ENCODE data around the gene SCYGR7. TPM values are rescaled to one million over a fixed set of nuclear protein-coding genes. Genes with fewer than 3 reads are reported as not detected.
"Not testable (repeated sequence)": the region's sequence is repeated elsewhere in the genome, so short reads cannot be mapped to it uniquely, and the experiment has no call there.

SCYGR7 gene
- total and polyA plus RNA-seq, 4 donors, result not detected

DNA sequence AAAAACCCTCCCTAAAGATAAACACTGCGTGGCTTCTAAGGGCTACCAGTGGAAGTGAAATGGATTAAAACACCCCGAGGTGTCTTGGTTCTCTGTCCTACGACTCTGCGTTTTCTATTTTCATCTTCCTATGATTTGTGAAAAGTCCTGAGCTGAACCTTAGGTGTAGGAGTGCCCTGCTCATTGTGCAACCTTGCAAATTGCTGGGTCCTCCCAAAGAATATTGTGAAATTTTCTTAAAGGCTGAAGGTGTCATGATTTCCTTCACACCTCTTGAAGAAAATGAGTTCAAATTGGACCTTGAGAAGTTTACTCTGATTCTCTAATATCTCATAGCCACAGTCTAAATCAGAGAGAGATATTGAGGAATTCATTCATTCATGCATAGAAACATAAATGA, 8.5 kb upstream of the SCYGR7 start:
- Histone ChIP-seq H3K27ac (ENCODE audit: low read depth in 1 of 2, low read length in 2 of 2) (no peak overlapping the region), H3K4me1 (ENCODE audit: control insufficient read depth in 4 of 4, insufficient read depth in 4 of 4, low read length in 3 of 4) (peaks cover 6 to 21% (median 6%) of the 10 kb centered on the region in 4 donors), H3K9ac (ENCODE audit: low read depth in 1 of 2, low read length in 2 of 2) (no peak overlapping the region), H3K4me3 (ENCODE audit: low read depth in 1 of 3, low read length in 3 of 3) (no peak overlapping the region), H3K27me3 (ENCODE audit: control insufficient read depth in 4 of 4, insufficient read depth in 4 of 4, low read length in 3 of 4) (no peaks in the 10 kb centered on the region), H3K36me3 (ENCODE audit: control insufficient read depth in 4 of 4, insufficient read depth in 3 of 4, low read depth in 1 of 4, low read length in 3 of 4) (no peaks in the 10 kb centered on the region), H3K9me3 (ENCODE audit: control insufficient read depth in 4 of 4, low read length in 3 of 4) (no peaks in the 10 kb centered on the region)
- WGBS, result 95% methylated on average over 4 of the region's 4 CpGs
- DNase-seq (ENCODE audit: low spot score), result no peak
- TF ChIP-seq, protein P1, sequence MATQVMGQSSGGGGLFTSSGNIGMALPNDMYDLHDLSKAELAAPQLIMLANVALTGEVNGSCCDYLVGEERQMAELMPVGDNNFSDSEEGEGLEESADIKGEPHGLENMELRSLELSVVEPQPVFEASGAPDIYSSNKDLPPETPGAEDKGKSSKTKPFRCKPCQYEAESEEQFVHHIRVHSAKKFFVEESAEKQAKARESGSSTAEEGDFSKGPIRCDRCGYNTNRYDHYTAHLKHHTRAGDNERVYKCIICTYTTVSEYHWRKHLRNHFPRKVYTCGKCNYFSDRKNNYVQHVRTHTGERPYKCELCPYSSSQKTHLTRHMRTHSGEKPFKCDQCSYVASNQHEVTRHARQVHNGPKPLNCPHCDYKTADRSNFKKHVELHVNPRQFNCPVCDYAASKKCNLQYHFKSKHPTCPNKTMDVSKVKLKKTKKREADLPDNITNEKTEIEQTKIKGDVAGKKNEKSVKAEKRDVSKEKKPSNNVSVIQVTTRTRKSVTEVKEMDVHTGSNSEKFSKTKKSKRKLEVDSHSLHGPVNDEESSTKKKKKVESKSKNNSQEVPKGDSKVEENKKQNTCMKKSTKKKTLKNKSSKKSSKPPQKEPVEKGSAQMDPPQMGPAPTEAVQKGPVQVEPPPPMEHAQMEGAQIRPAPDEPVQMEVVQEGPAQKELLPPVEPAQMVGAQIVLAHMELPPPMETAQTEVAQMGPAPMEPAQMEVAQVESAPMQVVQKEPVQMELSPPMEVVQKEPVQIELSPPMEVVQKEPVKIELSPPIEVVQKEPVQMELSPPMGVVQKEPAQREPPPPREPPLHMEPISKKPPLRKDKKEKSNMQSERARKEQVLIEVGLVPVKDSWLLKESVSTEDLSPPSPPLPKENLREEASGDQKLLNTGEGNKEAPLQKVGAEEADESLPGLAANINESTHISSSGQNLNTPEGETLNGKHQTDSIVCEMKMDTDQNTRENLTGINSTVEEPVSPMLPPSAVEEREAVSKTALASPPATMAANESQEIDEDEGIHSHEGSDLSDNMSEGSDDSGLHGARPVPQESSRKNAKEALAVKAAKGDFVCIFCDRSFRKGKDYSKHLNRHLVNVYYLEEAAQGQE (IDR thresholded peaks at IDR 0.05), result no peak
- TF ChIP-seq NR2F2 (IDR thresholded peaks at IDR 0.05), result no peak
- TF ChIP-seq SP1 (IDR thresholded peaks at IDR 0.05), result no peak
- TF ChIP-seq, protein P2, sequence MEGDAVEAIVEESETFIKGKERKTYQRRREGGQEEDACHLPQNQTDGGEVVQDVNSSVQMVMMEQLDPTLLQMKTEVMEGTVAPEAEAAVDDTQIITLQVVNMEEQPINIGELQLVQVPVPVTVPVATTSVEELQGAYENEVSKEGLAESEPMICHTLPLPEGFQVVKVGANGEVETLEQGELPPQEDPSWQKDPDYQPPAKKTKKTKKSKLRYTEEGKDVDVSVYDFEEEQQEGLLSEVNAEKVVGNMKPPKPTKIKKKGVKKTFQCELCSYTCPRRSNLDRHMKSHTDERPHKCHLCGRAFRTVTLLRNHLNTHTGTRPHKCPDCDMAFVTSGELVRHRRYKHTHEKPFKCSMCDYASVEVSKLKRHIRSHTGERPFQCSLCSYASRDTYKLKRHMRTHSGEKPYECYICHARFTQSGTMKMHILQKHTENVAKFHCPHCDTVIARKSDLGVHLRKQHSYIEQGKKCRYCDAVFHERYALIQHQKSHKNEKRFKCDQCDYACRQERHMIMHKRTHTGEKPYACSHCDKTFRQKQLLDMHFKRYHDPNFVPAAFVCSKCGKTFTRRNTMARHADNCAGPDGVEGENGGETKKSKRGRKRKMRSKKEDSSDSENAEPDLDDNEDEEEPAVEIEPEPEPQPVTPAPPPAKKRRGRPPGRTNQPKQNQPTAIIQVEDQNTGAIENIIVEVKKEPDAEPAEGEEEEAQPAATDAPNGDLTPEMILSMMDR (IDR thresholded peaks at IDR 0.05; ENCODE audit: low read depth, low read length, missing input control), result no peak
- TF ChIP-seq, protein P3, sequence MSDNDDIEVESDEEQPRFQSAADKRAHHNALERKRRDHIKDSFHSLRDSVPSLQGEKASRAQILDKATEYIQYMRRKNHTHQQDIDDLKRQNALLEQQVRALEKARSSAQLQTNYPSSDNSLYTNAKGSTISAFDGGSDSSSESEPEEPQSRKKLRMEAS (IDR thresholded peaks at IDR 0.05), result no peak
- no peak for TF ChIP-seq HNF4A (conservative IDR thresholded peaks at IDR 0.05)
- no peak for TF ChIP-seq GABPA (IDR thresholded peaks at IDR 0.05 in 1 of 2, conservative IDR thresholded peaks at IDR 0.05 in 1 of 2)
- no peak for TF ChIP-seq RAD21 (IDR thresholded peaks at IDR 0.05)
- no peak for TF ChIP-seq RXRA (IDR thresholded peaks at IDR 0.05)
- TF ChIP-seq, protein P4, sequence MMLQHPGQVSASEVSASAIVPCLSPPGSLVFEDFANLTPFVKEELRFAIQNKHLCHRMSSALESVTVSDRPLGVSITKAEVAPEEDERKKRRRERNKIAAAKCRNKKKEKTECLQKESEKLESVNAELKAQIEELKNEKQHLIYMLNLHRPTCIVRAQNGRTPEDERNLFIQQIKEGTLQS (IDR thresholded peaks at IDR 0.05), result no peak
- no peak for TF ChIP-seq FOXA2 (IDR thresholded peaks at IDR 0.05)
- TF ChIP-seq HNF4G (IDR thresholded peaks at IDR 0.05), result no peak
- TF ChIP-seq FOXA1 (IDR thresholded peaks at IDR 0.05), result no peak

DNA sequence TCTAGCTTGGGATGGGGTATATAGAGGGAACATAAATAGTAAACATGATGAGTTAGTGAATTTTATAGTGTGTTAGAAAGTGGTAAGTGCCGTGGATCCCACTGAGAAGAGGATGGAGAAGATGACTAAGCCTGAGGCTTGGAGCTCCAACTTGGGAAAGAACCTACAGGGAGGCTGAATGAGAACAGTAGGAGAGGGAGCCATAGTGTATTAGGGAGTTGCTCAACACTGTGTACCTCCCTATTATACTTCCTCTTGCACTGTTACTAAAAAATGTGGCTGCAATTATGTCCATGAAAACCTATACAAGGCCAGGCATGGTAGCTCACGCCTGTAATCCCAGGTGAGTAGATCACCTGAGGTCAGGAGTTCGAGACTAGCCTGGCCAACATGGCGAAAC, 7.5 kb upstream of the SCYGR7 start:
- H3K9ac ChIP-seq (ENCODE audit: low read depth in 1 of 2, low read length in 2 of 2), result no peak overlapping the region
- H3K9me3 ChIP-seq (ENCODE audit: control insufficient read depth in 4 of 4, low read length in 3 of 4), result no peaks in the 10 kb centered on the region
- no peak for TF ChIP-seq EGR1 (IDR thresholded peaks at IDR 0.05; ENCODE audit: low read depth in 2 of 2)
- TF ChIP-seq FOXA2 (IDR thresholded peaks at IDR 0.05), result no peak
- TF ChIP-seq RAD21 (IDR thresholded peaks at IDR 0.05), result no peak
- TF ChIP-seq GABPA (IDR thresholded peaks at IDR 0.05 in 1 of 2, conservative IDR thresholded peaks at IDR 0.05 in 1 of 2), result no peak
- TF ChIP-seq FOXA1 (IDR thresholded peaks at IDR 0.05), result no peak
- TF ChIP-seq, protein P1 (IDR thresholded peaks at IDR 0.05), result no peak
- H3K4me1 ChIP-seq (ENCODE audit: control insufficient read depth in 4 of 4, insufficient read depth in 4 of 4, low read length in 3 of 4), result peaks cover 6 to 21% (median 6%) of the 10 kb centered on the region in 4 donors
- no peak for DNase-seq (ENCODE audit: low spot score)
- no peak overlapping the region for H3K4me3 ChIP-seq (ENCODE audit: low read depth in 1 of 3, low read length in 3 of 3)
- 94% methylated on average over 4 of the region's 4 CpGs for WGBS
- H3K27ac ChIP-seq (ENCODE audit: low read depth in 1 of 2, low read length in 2 of 2), result no peak overlapping the region
- H3K36me3 ChIP-seq (ENCODE audit: control insufficient read depth in 4 of 4, insufficient read depth in 3 of 4, low read depth in 1 of 4, low read length in 3 of 4), result no peaks in the 10 kb centered on the region
- no peaks in the 10 kb centered on the region for H3K27me3 ChIP-seq (ENCODE audit: control insufficient read depth in 4 of 4, insufficient read depth in 4 of 4, low read length in 3 of 4)

DNA sequence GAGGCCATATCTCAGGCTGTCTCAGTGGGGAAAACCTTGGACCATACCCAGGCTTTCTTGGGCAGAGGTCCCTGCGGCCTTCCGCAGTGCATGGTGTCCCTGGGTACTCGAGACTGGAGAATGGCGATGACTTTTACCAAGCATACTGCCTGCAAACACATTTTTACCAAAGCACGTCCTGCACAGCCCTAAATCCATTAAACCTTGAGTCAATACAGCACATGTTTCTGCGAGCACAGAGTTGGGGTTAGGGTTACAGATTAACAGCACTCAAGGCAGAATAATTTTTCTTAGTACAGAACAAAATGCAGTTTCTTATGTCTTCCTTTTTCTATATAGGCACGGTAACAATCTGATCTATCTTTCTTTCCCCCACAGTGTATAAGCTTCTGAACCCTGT, 5.3 kb upstream of the SCYGR7 start:
- not testable (repeated sequence) for H3K4me1 ChIP-seq (ENCODE audit: control insufficient read depth in 4 of 4, insufficient read depth in 4 of 4, low read length in 3 of 4); H3K27me3 ChIP-seq (ENCODE audit: control insufficient read depth in 4 of 4, insufficient read depth in 4 of 4, low read length in 3 of 4); H3K4me3 ChIP-seq (ENCODE audit: low read depth in 1 of 3, low read length in 3 of 3); DNase-seq (ENCODE audit: low spot score); H3K36me3 ChIP-seq (ENCODE audit: control insufficient read depth in 4 of 4, insufficient read depth in 3 of 4, low read depth in 1 of 4, low read length in 3 of 4); H3K9ac ChIP-seq (ENCODE audit: low read depth in 1 of 2, low read length in 2 of 2); H3K27ac ChIP-seq (ENCODE audit: low read depth in 1 of 2, low read length in 2 of 2); H3K9me3 ChIP-seq (ENCODE audit: control insufficient read depth in 4 of 4, low read length in 3 of 4)
- WGBS, result 65% methylated on average over 7 of the region's 7 CpGs
